T47D (cell line): Measurements from ENCODE around the gene POC1B.

Source experiments
- DNase-seq, 2 experiments: peaks; one replicate each; pipeline versions ENCODE4 v3.0.0 to v3.0.0-alpha.2; 2011 to 2012; ENCODE audit warnings: low read depth in 1 of 2, low spot score in 1 of 2
- JUND ChIP-seq: IDR thresholded peaks from 2 replicates; pipeline ENCODE4 v1.6.1; 2012; ENCODE audit warnings: low read depth
- in situ Hi-C: cut with HindIII; loops from 2 replicates; pipeline ENCODE4 v1.10.0; 2016; ENCODE audit warnings: low sequenced_read_pairs, low pct_unique_long_range_greater_than_20kb

The POC1B gene

DNA sequence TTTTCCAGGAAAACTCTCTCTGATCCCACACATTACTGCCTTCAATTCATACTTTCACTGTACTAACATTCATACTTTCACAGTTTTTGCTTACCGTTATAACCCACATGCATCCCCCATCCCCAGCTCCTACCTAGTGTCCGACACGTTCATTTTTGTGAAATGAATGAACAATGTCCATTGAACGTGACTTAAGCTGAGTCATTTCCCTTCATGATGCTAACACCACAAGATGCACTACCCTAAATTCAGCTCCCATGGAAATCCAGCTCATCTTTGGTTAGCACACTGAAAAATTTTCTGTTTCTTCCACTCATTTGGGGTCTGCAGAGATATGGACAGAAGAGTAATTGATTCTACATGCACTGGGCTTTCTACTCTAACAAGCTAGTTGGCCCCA is 85.9 kb downstream of the POC1B start:
- in situ Hi-C loops: no loop called here
- no peak for DNase-seq
- no peak for TF ChIP-seq JUND

- TF ChIP-seq JUND: no peak
- in situ Hi-C loops: no loop called here
Measured at GRCh38 chr12:89437231-89437630, 88.6 kb downstream of the POC1B start.

GRCh38 chr12:89436062-89436461 is 89.8 kb downstream of the POC1B start:
- DNase-seq: no peak
- no peak for TF ChIP-seq JUND

More at GRCh38 chr12:89437231-89437630, 88.6 kb downstream of the POC1B start:
- DNase-seq: no peak

DNA sequence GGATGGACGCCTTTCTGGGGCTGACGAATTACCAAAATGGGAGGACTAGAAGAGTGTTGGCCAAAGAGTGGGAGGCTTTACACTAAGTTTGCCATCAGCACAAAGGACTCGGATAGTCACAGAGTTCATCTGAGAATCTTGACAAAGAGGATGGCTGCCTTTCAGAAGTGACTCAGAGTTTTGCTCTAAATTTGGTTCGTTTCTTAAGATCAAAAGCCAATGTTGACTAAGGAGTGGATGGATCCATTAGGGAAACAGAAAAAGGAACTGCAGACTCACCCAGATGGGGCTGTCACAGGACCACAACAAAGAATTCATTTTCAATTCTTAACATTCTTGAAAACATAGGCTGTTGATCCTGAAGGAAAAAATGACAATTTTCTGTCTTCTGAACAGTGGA is 92.2 kb downstream of the POC1B start:
- in situ Hi-C loops: no loop called here
- DNase-seq: no peak
- no peak for TF ChIP-seq JUND

More at GRCh38 chr12:89436062-89436461, 89.8 kb downstream of the POC1B start:
- in situ Hi-C loops: no loop called here

GRCh38 chr12:89432396-89432795 is 93.5 kb downstream of the POC1B start:
- no peak for TF ChIP-seq JUND
- no peak for DNase-seq
- in situ Hi-C loops: no loop called here

DNA sequence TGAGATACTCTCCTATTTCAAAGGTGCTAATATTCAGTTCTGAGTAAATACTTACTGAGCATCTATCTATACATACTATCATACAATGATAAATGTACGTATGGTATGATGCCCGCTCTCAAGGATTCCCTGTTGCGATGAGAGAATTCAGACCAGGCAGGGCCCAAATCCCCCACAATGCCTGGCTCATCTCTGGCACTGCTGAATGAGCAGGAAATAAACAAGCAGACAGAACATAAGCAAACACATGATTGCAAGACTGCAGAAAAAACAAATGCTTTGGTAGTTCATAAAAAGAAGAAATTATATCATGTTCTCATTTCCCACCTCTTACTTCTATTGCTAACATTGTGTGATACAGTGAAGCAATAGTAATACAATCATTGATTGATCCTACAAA is 96.3 kb downstream of the POC1B start:
- in situ Hi-C loops: no loop called here
- no peak for TF ChIP-seq JUND
- DNase-seq: no peak

- in situ Hi-C loops: no loop called here
- TF ChIP-seq JUND: no peak
- DNase-seq: no peak
Measured at GRCh38 chr12:89427508-89428156, 98.2 kb downstream of the POC1B start.

DNA sequence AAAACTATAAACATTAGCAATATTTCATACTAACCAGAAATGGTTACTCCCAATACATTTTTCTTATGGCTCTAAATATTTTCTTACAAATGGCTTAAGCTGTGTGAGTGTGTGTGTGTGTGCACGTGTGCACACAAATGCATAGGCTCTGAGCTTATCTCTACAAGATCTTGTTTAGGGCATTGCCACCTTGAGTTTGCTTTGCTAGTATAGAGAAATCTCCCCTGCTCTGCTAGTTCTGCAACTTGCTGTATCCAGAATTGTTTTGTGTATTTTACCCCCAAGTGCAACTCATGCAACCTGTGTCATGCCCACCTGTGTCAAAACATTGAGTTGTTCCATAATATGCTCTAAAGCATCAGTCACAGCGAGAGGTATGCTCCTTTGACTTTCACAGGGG is 101.0 kb downstream of the POC1B start:
- DNase-seq: peak in 1 of 2 experiments; percentile 73
- in situ Hi-C loops: no loop called here
- no peak for TF ChIP-seq JUND

- in situ Hi-C loops: no loop called here
- DNase-seq: no peak
- TF ChIP-seq JUND: no peak
Measured at GRCh38 chr12:89424389-89424788, 101.5 kb downstream of the POC1B start.

GRCh38 chr12:89421092-89421835 is 104.6 kb downstream of the POC1B start:
- in situ Hi-C loops: no loop called here
- DNase-seq: peak in 1 of 2 experiments; percentile 31
- no peak for TF ChIP-seq JUND

DNA sequence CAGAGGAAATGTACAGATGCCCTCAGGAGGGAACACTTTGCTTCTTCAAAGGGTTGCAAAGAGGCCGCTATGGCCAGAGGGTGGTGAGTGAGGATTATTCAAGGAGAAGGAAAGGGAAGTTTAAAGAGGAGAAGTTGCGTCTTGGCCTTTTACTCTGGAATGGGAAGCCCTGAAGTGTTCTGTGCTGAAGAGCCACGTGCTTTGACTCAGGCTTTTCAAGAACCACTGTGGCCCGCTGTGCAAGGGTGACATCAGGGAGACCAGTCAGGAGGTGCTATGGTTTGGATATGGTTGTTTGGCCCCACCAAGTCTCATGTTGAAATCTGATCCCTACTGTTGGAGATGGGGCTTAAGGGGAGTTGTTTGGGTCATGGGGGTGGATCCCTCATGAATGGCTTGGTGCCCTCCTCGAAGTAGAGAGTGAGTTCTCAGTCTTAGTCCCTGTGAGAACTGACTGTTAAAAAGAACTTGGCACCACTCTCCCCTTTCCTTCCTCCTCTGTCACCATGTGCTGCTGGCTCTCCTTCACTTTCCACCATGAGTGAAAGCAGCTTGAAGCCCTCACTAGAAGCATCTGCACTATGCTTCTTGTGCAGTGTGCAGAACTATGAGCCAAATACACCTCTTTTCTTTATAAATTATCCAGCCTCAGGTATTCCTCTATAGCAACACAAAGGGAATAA is 107.5 kb downstream of the POC1B start:
- in situ Hi-C loops: no loop called here
- TF ChIP-seq JUND: no peak
- no peak for DNase-seq

DNA sequence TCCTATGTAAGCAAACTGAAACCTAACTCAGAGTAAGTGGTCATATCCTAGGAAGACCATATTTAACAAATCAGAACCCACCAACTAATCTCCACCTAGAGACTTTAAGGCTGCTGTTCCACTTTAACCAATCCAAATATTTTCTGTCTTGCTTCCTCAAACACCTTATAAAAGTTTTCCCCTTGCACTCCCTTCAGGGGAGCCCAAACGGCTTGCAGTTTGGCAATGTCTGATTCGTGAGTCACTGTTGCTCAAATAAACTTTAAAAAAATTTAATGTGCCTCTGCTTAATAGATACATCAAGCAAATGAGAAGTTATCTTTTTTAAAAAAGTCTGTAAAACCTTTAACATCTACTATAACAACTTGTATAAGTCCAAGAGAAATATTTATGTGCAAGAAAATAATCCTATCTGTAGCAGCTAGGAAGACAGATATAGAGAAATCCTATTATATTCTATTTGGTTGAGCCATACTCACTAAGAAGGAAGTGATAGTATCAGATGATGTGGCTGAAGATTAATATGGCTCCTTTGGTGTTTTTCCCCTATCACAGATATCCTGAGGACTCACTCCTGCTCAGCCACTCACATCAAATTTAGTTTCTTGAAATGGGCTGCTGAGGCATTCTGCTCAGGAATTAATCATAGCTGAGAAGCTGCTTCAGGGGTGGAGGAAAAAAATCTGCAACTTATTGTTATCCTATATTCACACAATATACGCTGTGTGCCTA is 108.4 kb downstream of the POC1B start:
- in situ Hi-C loops: no loop called here
- DNase-seq: peak; percentile 13 to 31

More for the DNA sequence above, 108.4 kb downstream of the POC1B start:
- no peak for TF ChIP-seq JUND
